SK-N-SH treated with all-trans-retinoic acid at 6 μM for 48 hours (cell line): Measurements from ENCODE around the gene OR9I1.

Source experiments
- ATAC-seq: fragments of 200-7000 bp; cut with Tn5 transposase; 3 replicates; pipeline ENCODE4 v1.9.1; 2020; ENCODE audit warnings: mild to moderate bottlenecking, moderate library complexity
- ARNTL ChIP-seq: fragments of 450-650 bp; formaldehyde crosslinking; IDR thresholded peaks from 2 replicates; pipeline ENCODE4 v1.5.0; 2020; ENCODE audit warnings: low read depth, mild to moderate bottlenecking, moderate library complexity, borderline replicate concordance
- BACH2 ChIP-seq: fragments of 250-450 bp; sonication (Bioruptor Pico); IDR thresholded peaks from 2 replicates; pipeline ENCODE4 v1.9.0; 2021; ENCODE audit warnings: mild to moderate bottlenecking, borderline replicate concordance
- CREB5 ChIP-seq: fragments of 250-450 bp; sonication (Bioruptor Pico); IDR thresholded peaks from 2 replicates; pipeline ENCODE4 v1.5.1; 2020; ENCODE audit warnings: low read depth, mild to moderate bottlenecking, moderate library complexity
- CSRNP3 ChIP-seq: fragments of 250-450 bp; sonication (Bioruptor Pico); IDR thresholded peaks from 2 replicates; pipeline ENCODE4 v1.5.1; 2021; ENCODE audit warnings: mild to moderate bottlenecking, moderate library complexity
- GLIS3 ChIP-seq: fragments of 250-450 bp; sonication (Bioruptor Pico); IDR thresholded peaks from 2 replicates; pipeline ENCODE4 v1.5.0; 2020; ENCODE audit warnings: mild to moderate bottlenecking, moderate library complexity
- OSR1 ChIP-seq: fragments of 250-450 bp; sonication (Bioruptor Pico); IDR thresholded peaks from 2 replicates; pipeline ENCODE4 v1.8.0; 2022; ENCODE audit warnings: moderate library complexity, mild to moderate bottlenecking, inconsistent platforms
- PATZ1 ChIP-seq: fragments of 250-450 bp; sonication (Bioruptor Pico); IDR thresholded peaks from 2 replicates; pipeline ENCODE4 v1.8.0; 2020; ENCODE audit warnings: mild to moderate bottlenecking, moderate library complexity, borderline replicate concordance
- POU6F1 ChIP-seq: fragments of 250-450 bp; sonication (Bioruptor Pico); IDR thresholded peaks from 2 replicates; pipeline ENCODE4 v1.8.0; 2021; ENCODE audit warnings: low read depth, mild to moderate bottlenecking, moderate library complexity, borderline replicate concordance
- PPARA ChIP-seq: fragments of 250-450 bp; sonication (Bioruptor Pico); IDR thresholded peaks from 2 replicates; pipeline ENCODE4 v1.5.0; 2020; ENCODE audit warnings: mild to moderate bottlenecking, borderline replicate concordance
- RARB ChIP-seq: fragments of 250-450 bp; sonication (Bioruptor Pico); IDR thresholded peaks from 2 replicates; pipeline ENCODE4 v1.8.0; 2021; ENCODE audit warnings: mild to moderate bottlenecking, moderate library complexity
- TCF4 ChIP-seq: fragments of 250-450 bp; sonication (Bioruptor Pico); IDR thresholded peaks from 2 replicates; pipeline ENCODE4 v1.8.0; 2021; ENCODE audit warnings: mild to moderate bottlenecking, moderate library complexity, borderline replicate concordance
- TOX ChIP-seq: fragments of 250-450 bp; sonication (Bioruptor Pico); IDR thresholded peaks from 2 replicates; pipeline ENCODE4 v1.8.0; 2021; ENCODE audit warnings: mild to moderate bottlenecking, moderate library complexity, borderline replicate concordance
- TSHZ2 ChIP-seq: fragments of 250-450 bp; sonication (Bioruptor Pico); IDR thresholded peaks from 2 replicates; pipeline ENCODE4 v1.5.0; 2020; ENCODE audit warnings: mild to moderate bottlenecking, moderate library complexity
- ZFP3 ChIP-seq: fragments of 250-450 bp; sonication (Bioruptor Pico); IDR thresholded peaks from 2 replicates; pipeline ENCODE4 v1.5.0; 2020; ENCODE audit warnings: mild to moderate bottlenecking, moderate library complexity
- ZFP30 ChIP-seq: fragments of 450-650 bp; formaldehyde crosslinking; IDR thresholded peaks from 2 replicates; pipeline ENCODE4 v1.5.0; 2022; ENCODE audit warnings: mild to moderate bottlenecking, moderate library complexity
- ZNF565 ChIP-seq: fragments of 450-650 bp; formaldehyde crosslinking; conservative IDR thresholded peaks from 2 replicates; pipeline ENCODE4 v1.5.0; 2020; ENCODE audit warnings: low read depth, mild to moderate bottlenecking, moderate library complexity
- ZNF8 ChIP-seq: fragments of 450-650 bp; formaldehyde crosslinking; IDR thresholded peaks from 2 replicates; pipeline ENCODE4 v1.5.0; 2020; ENCODE audit warnings: mild to moderate bottlenecking, moderate library complexity

The OR9I1 gene

GRCh38 chr11:58127350-58127749 is 2.0 kb upstream of the OR9I1 start:
- no peak for TF ChIP-seq CREB5
- TF ChIP-seq PATZ1 (CRISPR knock-in tag), result no peak
- TF ChIP-seq TCF4 (CRISPR knock-in tag), result no peak
- no peak for TF ChIP-seq TOX (CRISPR knock-in tag)
- no peak for TF ChIP-seq ZNF8 (CRISPR knock-in tag)
- no peak for TF ChIP-seq ARNTL
- TF ChIP-seq RARB, result no peak
- no peak for TF ChIP-seq OSR1
- no peak for TF ChIP-seq ZNF565 (CRISPR knock-in tag)
- TF ChIP-seq ZFP30, result no peak
- no peak for TF ChIP-seq CSRNP3 (CRISPR knock-in tag)
- TF ChIP-seq GLIS3 (CRISPR knock-in tag), result no peak
- TF ChIP-seq POU6F1 (CRISPR knock-in tag), result no peak
- TF ChIP-seq, all 23 proteins: peak for 0
- ATAC-seq, result no peak

GRCh38 chr11:58121096-58121495 is 4.2 kb downstream of the OR9I1 start:
- ATAC-seq, result no peak
- TF ChIP-seq BACH2 (CRISPR knock-in tag) (no peak), CREB5 (no peak), ZNF8 (CRISPR knock-in tag) (no peak), PPARA (CRISPR knock-in tag) (no peak), TCF4 (CRISPR knock-in tag) (no peak), CSRNP3 (CRISPR knock-in tag) (no peak), GLIS3 (CRISPR knock-in tag) (no peak), TSHZ2 (no peak), TOX (CRISPR knock-in tag) (no peak), ZFP3 (CRISPR knock-in tag) (no peak), ZNF565 (CRISPR knock-in tag) (no peak), PATZ1 (CRISPR knock-in tag) (no peak)
